Measurements from ENCODE around the gene COLEC12. TPM values are rescaled to one million over a fixed set of nuclear protein-coding genes. Genes with fewer than 3 reads are reported as not detected.

COLEC12 gene
- total and polyA plus RNA-seq, 2 experiments from 2014 or later = 23.2 to 28.3 TPM

DNA sequence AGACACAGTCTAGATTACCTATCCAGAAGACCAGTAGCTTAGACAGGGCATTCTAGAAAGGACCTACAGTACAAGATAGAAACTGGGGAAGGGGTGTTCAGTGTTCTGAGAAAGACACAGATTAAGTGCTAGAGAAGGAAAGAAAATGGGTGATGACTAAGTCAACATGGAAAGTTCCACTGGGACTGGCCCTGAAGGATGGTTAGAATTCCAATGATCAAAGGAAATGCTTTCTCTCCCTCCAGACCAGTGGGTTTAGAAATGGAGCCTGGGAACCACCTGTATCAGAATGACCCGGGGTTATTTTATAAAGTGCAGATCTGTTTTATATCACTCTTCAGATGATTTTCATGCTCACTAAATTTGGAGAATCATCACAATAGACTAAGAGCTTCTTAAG lies 5.8 kb upstream of the COLEC12 start:
- WGBS (ENCODE audit: low lambda C conversion rate, missing lambda C conversion rate) = 78% methylated on average over 1 of the region's 1 CpG
- H3K79me2 ChIP-seq = no peaks in the 10 kb centered on the region
- no peaks in the 10 kb centered on the region for H3K9me3 ChIP-seq (ENCODE audit: low read depth)
- H4K20me1 ChIP-seq (ENCODE audit: insufficient read depth, poor library complexity, severe bottlenecking) = no peaks in the 10 kb centered on the region
- TF ChIP-seq, protein P1, sequence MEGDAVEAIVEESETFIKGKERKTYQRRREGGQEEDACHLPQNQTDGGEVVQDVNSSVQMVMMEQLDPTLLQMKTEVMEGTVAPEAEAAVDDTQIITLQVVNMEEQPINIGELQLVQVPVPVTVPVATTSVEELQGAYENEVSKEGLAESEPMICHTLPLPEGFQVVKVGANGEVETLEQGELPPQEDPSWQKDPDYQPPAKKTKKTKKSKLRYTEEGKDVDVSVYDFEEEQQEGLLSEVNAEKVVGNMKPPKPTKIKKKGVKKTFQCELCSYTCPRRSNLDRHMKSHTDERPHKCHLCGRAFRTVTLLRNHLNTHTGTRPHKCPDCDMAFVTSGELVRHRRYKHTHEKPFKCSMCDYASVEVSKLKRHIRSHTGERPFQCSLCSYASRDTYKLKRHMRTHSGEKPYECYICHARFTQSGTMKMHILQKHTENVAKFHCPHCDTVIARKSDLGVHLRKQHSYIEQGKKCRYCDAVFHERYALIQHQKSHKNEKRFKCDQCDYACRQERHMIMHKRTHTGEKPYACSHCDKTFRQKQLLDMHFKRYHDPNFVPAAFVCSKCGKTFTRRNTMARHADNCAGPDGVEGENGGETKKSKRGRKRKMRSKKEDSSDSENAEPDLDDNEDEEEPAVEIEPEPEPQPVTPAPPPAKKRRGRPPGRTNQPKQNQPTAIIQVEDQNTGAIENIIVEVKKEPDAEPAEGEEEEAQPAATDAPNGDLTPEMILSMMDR (IDR thresholded peaks at IDR 0.05; ENCODE audit: poor library complexity) = no peak
- TF ChIP-seq EZH2 (IDR thresholded peaks at IDR 0.05; ENCODE audit: borderline replicate concordance) = no peak
- no peak for TF ChIP-seq EZH2phosphoT487 (IDR thresholded peaks at IDR 0.05; ENCODE audit: low read depth, severe bottlenecking, unreplicated experiment)
- H3K4me3 ChIP-seq = no peak overlapping the region
- H3K27ac ChIP-seq = no peak overlapping the region
- no peak overlapping the region for H2AFZ ChIP-seq
- H3K9me2 ChIP-seq (replicated peaks; ENCODE audit: insufficient read depth) = no peaks in the 10 kb centered on the region
- no peaks in the 10 kb centered on the region for H3K36me3 ChIP-seq (replicated peaks; ENCODE audit: insufficient read depth, low read depth)
- peaks cover 15% of the 10 kb centered on the region for H3K27me3 ChIP-seq
- H3K4me1 ChIP-seq (ENCODE audit: insufficient read depth) = peaks cover 4% of the 10 kb centered on the region
- DNase-seq (ENCODE audit: low spot score) = no peak
- H3K4me2 ChIP-seq = no peak overlapping the region

DNA sequence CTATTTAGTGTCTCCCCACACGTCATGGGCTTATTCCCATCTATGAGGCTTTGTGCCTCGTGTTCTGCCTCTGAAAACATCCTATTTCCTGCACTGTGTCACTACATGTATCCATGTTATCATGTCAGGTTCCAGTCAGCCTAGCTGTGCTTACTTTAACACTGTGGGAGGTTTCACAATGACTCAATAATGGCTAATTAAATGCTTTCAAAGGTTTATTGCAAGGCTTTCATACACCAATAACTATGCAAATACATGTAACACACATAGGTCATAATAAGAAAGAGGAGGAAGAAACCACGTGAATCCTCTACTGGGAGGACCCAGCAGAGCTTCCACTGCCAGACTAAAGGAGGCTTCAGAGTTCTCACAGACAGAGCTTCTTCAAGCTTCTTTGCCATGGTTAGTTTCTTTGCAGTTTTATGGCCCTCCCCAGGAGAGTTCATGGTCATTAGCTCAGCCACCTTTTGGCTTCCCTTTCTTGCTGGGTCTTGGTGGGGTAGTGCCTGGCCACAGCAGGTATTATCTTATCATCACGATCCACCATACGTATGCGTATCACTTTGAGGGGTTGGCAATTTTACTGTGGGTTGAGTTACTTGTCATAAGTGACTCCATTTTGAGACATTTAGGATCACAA lies 5.1 kb upstream of the COLEC12 start:
- H3K36me3 ChIP-seq (replicated peaks; ENCODE audit: insufficient read depth, low read depth) = no peaks in the 10 kb centered on the region
- no peaks in the 10 kb centered on the region for H3K79me2 ChIP-seq
- 77% methylated on average over 6 of the region's 6 CpGs for WGBS (ENCODE audit: low lambda C conversion rate, missing lambda C conversion rate)

GRCh38 chr18:501406-501714 lies 859 bp upstream of the COLEC12 start:
- no peak for DNase-seq (ENCODE audit: low spot score)
- Histone ChIP-seq H3K4me2 (peak overlapping the region; percentile 94), H3K9me2 (replicated peaks; ENCODE audit: insufficient read depth) (no peaks in the 10 kb centered on the region), H2AFZ (peak overlapping the region; percentile 84), H3K4me1 (ENCODE audit: insufficient read depth) (peaks cover 8% of the 10 kb centered on the region), H3K9me3 (ENCODE audit: low read depth) (no peaks in the 10 kb centered on the region), H3K27ac (no peak overlapping the region), H3K36me3 (replicated peaks; ENCODE audit: insufficient read depth, low read depth) (no peaks in the 10 kb centered on the region), H4K20me1 (ENCODE audit: insufficient read depth, poor library complexity, severe bottlenecking) (no peaks in the 10 kb centered on the region), H3K27me3 (peaks cover 34% of the 10 kb centered on the region), H3K4me3 (no peak overlapping the region), H3K79me2 (peaks cover 16% of the 10 kb centered on the region)
- TF ChIP-seq, protein P1 (IDR thresholded peaks at IDR 0.05; ENCODE audit: poor library complexity) = no peak
- TF ChIP-seq EZH2 (IDR thresholded peaks at IDR 0.05; ENCODE audit: borderline replicate concordance) = no peak
- TF ChIP-seq EZH2phosphoT487 (IDR thresholded peaks at IDR 0.05; ENCODE audit: low read depth, severe bottlenecking, unreplicated experiment) = no peak
- WGBS (ENCODE audit: low lambda C conversion rate, missing lambda C conversion rate) = 16% methylated on average over 11 of the region's 11 CpGs

More for the DNA sequence above, 5.1 kb upstream of the COLEC12 start:
- H4K20me1 ChIP-seq (ENCODE audit: insufficient read depth, poor library complexity, severe bottlenecking) = no peaks in the 10 kb centered on the region
- DNase-seq (ENCODE audit: low spot score) = no peak
- TF ChIP-seq EZH2phosphoT487 (IDR thresholded peaks at IDR 0.05; ENCODE audit: low read depth, severe bottlenecking, unreplicated experiment) (no peak), EZH2 (IDR thresholded peaks at IDR 0.05; ENCODE audit: borderline replicate concordance) (no peak)
- TF ChIP-seq, protein P1 (IDR thresholded peaks at IDR 0.05; ENCODE audit: poor library complexity) = no peak
- peaks cover 17% of the 10 kb centered on the region for H3K27me3 ChIP-seq
- no peak overlapping the region for H3K27ac ChIP-seq
- H3K4me3 ChIP-seq = no peak overlapping the region
- no peaks in the 10 kb centered on the region for H3K9me3 ChIP-seq (ENCODE audit: low read depth)
- no peaks in the 10 kb centered on the region for H3K9me2 ChIP-seq (replicated peaks; ENCODE audit: insufficient read depth)
- H3K4me2 ChIP-seq = no peak overlapping the region
- no peak overlapping the region for H2AFZ ChIP-seq
- peaks cover 8% of the 10 kb centered on the region for H3K4me1 ChIP-seq (ENCODE audit: insufficient read depth)
